ENCODE measurements around the gene RAVER2. TPM values are rescaled to one million over a fixed set of nuclear protein-coding genes. Genes with fewer than 3 reads are reported as not detected.

Gene RAVER2
- total RNA-seq, 1 experiment from 2014 or later = 12.9 TPM

DNA sequence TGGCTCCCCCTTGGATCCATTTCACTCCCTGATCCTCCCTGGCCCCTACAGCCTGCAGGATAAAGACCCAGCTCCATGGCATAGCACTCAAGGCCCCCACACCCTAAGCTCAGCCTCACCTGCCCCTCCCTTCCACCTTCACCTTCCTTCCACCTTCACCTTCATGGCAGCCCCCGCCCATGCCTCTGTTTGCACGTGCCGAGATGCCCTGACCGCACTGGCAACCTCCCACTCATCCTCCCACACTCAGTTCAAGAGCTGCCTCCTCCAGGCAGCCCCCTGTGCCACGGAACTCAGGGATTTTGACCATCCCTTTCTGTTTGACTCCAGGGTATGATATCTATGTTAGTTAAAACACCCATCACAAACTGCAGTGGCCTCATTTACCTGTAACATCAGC lies 109.8 kb downstream of the RAVER2 start:
- H3K27ac Mint-ChIP-seq (ENCODE audit: unreplicated experiment) = no peak overlapping the region
- no peaks in the 10 kb centered on the region for H3K4me1 ChIP-seq
- TF ChIP-seq, protein P1, sequence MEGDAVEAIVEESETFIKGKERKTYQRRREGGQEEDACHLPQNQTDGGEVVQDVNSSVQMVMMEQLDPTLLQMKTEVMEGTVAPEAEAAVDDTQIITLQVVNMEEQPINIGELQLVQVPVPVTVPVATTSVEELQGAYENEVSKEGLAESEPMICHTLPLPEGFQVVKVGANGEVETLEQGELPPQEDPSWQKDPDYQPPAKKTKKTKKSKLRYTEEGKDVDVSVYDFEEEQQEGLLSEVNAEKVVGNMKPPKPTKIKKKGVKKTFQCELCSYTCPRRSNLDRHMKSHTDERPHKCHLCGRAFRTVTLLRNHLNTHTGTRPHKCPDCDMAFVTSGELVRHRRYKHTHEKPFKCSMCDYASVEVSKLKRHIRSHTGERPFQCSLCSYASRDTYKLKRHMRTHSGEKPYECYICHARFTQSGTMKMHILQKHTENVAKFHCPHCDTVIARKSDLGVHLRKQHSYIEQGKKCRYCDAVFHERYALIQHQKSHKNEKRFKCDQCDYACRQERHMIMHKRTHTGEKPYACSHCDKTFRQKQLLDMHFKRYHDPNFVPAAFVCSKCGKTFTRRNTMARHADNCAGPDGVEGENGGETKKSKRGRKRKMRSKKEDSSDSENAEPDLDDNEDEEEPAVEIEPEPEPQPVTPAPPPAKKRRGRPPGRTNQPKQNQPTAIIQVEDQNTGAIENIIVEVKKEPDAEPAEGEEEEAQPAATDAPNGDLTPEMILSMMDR (IDR thresholded peaks at IDR 0.05; ENCODE audit: insufficient read depth in 1 of 2, low read depth in 1 of 2, low read length in 1 of 2, severe bottlenecking in 1 of 2, unreplicated experiment in 1 of 2) = no peak
- DNase-seq = no peak
- ChIA-PET POLR2A (no interaction called here), CTCF (interaction anchor here (0.5 kb wide), 1 partner anchor 166 kb away, joined by 3 read pairs; no protein-coding TSS in a partner anchor)
- BruUV-seq (replicated peaks) = no TSS peak
- H3K36me3 ChIP-seq (ENCODE audit: control insufficient read depth, insufficient read depth, low read length) = no peaks in the 10 kb centered on the region; the same call in 1 of the 2 replicates
- H3K4me3 Mint-ChIP-seq (ENCODE audit: unreplicated experiment) = no peak overlapping the region
- no peaks in the 10 kb centered on the region for H3K36me3 Mint-ChIP-seq (ENCODE audit: insufficient read depth, unreplicated experiment)
- no peaks in the 10 kb centered on the region for H3K9me3 Mint-ChIP-seq (ENCODE audit: unreplicated experiment)
- no peaks in the 10 kb centered on the region for H3K27me3 ChIP-seq (replicated peaks; ENCODE audit: control insufficient read depth, insufficient read depth, low read length)
- intact Hi-C loops (cut with micrococcal nuclease; ENCODE audit: unreplicated experiment) = no loop called here
- no peaks in the 10 kb centered on the region for H3K4me1 Mint-ChIP-seq (ENCODE audit: low read depth, unreplicated experiment)
- H3K4me3 ChIP-seq (ENCODE audit: low read depth, low read length) = no peak overlapping the region
- no peaks in the 10 kb centered on the region for H3K9me3 ChIP-seq
- no peaks in the 10 kb centered on the region for H3K27me3 Mint-ChIP-seq (ENCODE audit: insufficient read depth, unreplicated experiment)

DNA sequence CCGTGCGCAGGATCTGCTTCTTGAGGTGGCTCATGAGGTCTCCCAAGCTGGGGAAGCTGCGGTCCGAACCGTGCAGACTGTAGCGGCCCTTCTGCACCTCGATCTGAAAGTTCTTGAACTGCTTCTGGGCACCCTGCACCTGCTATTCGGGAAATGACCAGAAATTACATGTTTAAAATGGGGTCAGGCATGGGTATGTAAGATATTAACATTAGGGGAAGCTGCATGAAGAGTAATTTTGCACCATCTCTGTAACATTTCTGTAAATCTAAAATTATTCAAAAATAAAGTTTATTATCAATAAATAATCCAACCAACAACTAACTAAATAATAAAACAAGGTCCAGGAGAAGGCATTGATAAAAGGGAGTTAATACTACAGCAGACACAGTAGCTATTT lies 110.7 kb downstream of the RAVER2 start:
- Mint-ChIP-seq H3K4me3 (ENCODE audit: unreplicated experiment) (no peak overlapping the region), H3K27me3 (ENCODE audit: insufficient read depth, unreplicated experiment) (no peaks in the 10 kb centered on the region), H3K27ac (ENCODE audit: unreplicated experiment) (no peak overlapping the region), H3K9me3 (ENCODE audit: unreplicated experiment) (no peaks in the 10 kb centered on the region), H3K36me3 (ENCODE audit: insufficient read depth, unreplicated experiment) (no peaks in the 10 kb centered on the region), H3K4me1 (ENCODE audit: low read depth, unreplicated experiment) (no peaks in the 10 kb centered on the region)
- Histone ChIP-seq H3K36me3 (ENCODE audit: control insufficient read depth, insufficient read depth, low read length) (no peaks in the 10 kb centered on the region; the same call in 1 of the 2 replicates), H3K4me1 (no peaks in the 10 kb centered on the region), H3K27me3 (replicated peaks; ENCODE audit: control insufficient read depth, insufficient read depth, low read length) (no peaks in the 10 kb centered on the region), H3K9me3 (no peaks in the 10 kb centered on the region), H3K4me3 (ENCODE audit: low read depth, low read length) (no peak overlapping the region)
- intact Hi-C loops (cut with micrococcal nuclease; ENCODE audit: unreplicated experiment) = no loop called here
- TF ChIP-seq, protein P1 (IDR thresholded peaks at IDR 0.05; ENCODE audit: insufficient read depth in 1 of 2, low read depth in 1 of 2, low read length in 1 of 2, severe bottlenecking in 1 of 2, unreplicated experiment in 1 of 2) = no peak
- ChIA-PET CTCF (interaction anchor here (1.3 kb wide), 1 partner anchor 165 kb away, joined by 3 read pairs; no protein-coding TSS in a partner anchor), POLR2A (no interaction called here)
- BruUV-seq (replicated peaks) = no TSS peak
- DNase-seq = no peak

DNA sequence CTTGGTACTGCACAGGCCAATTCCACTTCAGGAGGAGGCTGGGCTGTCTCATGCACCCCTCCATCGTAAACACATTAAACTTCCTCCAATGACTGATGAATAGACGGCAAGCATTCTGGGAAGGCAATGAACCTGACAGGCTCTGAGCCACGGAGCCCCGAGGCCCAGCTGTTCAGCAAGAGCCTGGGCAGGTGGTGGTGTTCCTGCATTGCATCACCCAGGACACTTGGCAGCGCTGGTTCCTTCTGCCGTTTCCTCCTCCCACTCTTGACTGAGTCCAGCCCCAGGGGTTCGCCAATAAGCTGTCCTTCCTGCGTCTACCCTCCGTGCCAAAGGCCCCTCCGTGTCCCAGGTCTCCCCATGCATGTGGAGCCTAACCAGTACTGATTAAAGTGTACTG lies 111.7 kb downstream of the RAVER2 start:
- POLR2A ChIA-PET = no interaction called here
- Mint-ChIP-seq H3K9me3 (ENCODE audit: unreplicated experiment) (no peaks in the 10 kb centered on the region), H3K27ac (ENCODE audit: unreplicated experiment) (no peak overlapping the region), H3K4me3 (ENCODE audit: unreplicated experiment) (no peak overlapping the region), H3K27me3 (ENCODE audit: insufficient read depth, unreplicated experiment) (no peaks in the 10 kb centered on the region), H3K4me1 (ENCODE audit: low read depth, unreplicated experiment) (peaks cover 5% of the 10 kb centered on the region), H3K36me3 (ENCODE audit: insufficient read depth, unreplicated experiment) (peaks cover 4% of the 10 kb centered on the region)
- CTCF ChIA-PET = interaction anchor here (1.3 kb wide), 1 partner anchor 164 kb away, joined by 3 read pairs; no protein-coding TSS in a partner anchor
- DNase-seq = no peak
- Histone ChIP-seq H3K4me3 (ENCODE audit: low read depth, low read length) (no peak overlapping the region), H3K36me3 (ENCODE audit: control insufficient read depth, insufficient read depth, low read length) (no peaks in the 10 kb centered on the region; the same call in none of the 2 replicates), H3K9me3 (no peaks in the 10 kb centered on the region), H3K27me3 (replicated peaks; ENCODE audit: control insufficient read depth, insufficient read depth, low read length) (no peaks in the 10 kb centered on the region), H3K4me1 (no peaks in the 10 kb centered on the region)
- intact Hi-C loops (cut with micrococcal nuclease; ENCODE audit: unreplicated experiment) = no loop called here
- no TSS peak for BruUV-seq (replicated peaks)
- TF ChIP-seq, protein P1 (IDR thresholded peaks at IDR 0.05; ENCODE audit: insufficient read depth in 1 of 2, low read depth in 1 of 2, low read length in 1 of 2, severe bottlenecking in 1 of 2, unreplicated experiment in 1 of 2) = no peak
